NCI-H1105 (cell line): ENCODE measurements around the gene DQX1.
A peak's percentile ranks its signal among the peaks of the same experiment; 100 is the strongest.

Experiments used
- DNase-seq: peaks from one replicate; lab custom pipeline; 2025; lab: John Stamatoyannopoulos, UW

Gene DQX1

DNA sequence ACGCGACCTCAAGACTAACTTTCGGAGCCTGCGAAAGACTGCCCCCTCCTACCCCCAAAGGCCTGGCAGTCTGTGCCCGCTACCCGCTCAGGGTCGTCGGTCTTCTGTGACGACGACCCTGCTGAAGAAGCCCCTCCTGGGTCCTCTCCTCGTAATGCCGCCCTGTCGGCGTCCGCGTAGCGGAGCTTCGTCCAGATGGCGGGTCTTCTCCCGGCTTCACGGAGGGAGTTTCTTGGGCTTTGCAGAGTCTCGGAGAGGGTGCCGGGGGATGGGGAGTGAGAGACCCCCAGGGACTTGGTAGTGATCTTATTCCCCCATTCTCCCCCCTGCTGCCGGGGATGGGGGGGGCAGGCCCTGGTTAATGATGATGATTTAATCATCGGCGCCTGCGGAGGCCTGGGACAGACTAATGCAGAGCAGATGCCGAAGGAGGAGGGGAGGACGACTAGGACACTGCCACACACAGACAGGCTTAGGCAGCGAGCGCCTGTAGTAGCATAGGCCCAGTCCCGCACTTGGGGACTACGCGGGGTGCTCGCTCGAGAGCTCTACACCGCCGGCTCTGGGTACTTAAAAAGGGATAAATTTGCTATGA, 18.0 kb downstream of the DQX1 start:
- no peak for DNase-seq

DNA sequence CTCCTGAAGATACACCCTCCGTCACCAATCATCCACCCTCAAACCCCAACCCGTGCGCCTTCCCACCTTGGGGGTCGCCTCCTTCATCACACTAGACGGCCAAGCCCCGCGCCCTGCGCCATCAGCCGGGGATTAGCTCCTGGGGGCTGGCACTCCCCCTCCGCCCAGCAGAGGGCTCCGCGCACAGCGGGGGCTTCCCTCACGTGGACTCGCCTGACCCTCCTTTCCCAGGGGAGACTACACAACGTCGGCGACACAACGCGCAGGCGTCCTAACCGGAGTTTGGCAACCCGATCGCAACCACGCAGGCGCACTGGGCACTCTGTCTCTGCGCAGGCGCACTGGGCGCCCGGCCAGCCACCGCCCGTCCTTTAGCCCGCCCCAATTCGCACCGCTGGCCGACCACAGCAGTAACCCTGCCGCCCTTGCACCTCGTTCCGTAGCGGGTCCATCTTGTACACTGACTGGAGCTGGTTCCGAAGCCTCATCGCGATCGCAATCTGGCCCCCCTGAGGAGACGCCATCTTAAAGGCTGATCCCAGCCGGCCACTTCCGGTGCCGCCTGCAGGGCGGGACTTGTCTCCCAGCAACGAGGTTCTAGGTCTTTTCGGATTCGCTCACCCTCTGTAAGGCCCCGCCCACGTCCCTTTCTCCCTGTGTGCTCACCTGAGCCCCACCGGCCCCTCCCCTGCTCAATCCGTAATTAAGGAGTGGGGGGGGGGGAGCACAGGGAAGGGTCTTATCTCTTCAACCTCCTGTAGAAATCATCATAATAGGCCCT, 18.7 kb downstream of the DQX1 start, which contains the start of gene PCGF1:
Gene PCGF1, minus strand, starts transcription at position 551 of the 781 bp plus-strand sequence. Its CDS starts 27 bp downstream, at position 524.
- peak; percentile 98 for DNase-seq

- DNase-seq, result no peak
Observed at GRCh38 chr2:74505448-74506246, 20.4 kb downstream of the DQX1 start.

GRCh38 chr2:74504591-74504990, 21.4 kb downstream of the DQX1 start:
- no peak for DNase-seq

- DNase-seq, result no peak
Observed at GRCh38 chr2:74503506-74504475, 22.2 kb downstream of the DQX1 start.

GRCh38 chr2:74502720-74503505, 23.1 kb downstream of the DQX1 start:
- no peak for DNase-seq

DNA sequence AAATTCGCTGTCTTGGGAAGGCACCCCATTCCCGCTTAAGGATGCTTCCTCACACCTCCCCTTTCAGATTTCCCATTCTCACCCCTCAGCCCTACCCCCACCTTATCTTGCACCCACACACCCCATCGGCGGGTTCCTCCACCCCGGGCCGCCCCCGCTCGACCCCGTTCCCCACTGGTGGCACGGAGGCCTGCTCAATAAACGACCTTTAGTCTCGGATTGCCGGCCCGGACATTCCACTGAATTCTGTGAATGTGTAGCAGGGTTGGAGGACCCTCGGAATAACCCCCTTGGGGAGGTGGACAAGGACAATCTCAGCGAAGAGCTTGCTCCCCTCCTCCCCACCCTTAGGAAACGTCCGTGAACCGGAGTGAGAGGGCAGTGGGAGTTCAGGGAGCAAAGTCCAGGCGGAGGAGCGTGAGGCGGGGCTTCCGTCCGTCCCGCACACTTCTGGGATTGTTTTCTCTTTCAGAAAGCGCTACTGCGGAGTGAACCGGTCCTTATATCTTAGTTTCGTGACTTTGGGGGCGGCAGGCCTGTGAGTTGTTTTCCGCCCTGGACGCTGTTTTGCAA, 23.8 kb downstream of the DQX1 start:
- no peak for DNase-seq

- DNase-seq, result no peak
Observed at GRCh38 chr2:74501335-74502071, 24.5 kb downstream of the DQX1 start.

GRCh38 chr2:74500578-74500946, 25.5 kb downstream of the DQX1 start:
- DNase-seq, result no peak

DNA sequence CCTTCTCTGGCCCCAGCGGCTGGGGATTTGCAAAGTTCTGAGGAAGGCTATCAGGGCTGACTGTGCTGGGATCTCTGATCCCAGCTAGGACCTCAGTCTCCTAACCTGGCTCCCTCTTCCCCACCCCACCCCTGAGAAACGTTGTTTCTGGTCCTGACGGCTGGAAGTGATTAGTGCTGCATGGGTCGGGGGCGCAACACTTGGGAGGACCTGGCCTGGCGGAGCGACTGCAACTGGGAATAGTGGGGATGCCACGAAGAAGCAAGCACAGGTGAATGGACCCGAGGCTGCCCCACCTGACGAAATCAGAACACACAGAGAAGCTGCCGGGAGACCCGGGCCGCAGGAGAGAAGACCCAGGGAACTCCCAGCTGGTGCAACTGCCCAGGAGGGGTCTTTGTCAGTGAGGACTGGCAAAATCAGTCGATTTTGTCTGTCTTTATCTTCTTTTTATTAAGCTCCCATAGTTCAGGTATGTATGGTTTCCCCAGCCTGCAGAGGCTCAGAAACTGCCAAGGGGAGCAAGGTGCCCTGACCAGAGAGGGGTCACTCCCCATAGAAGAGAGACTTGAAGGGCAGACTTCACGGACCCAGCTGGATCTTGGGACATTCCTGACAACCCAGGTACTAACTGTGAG, 26.0 kb downstream of the DQX1 start:
- DNase-seq, result no peak

- no peak for DNase-seq
Observed at GRCh38 chr2:74499267-74499939, 26.6 kb downstream of the DQX1 start, which contains the start of gene LBX2. TSS of gene LBX2 (minus strand) at chr2:74499603. CDS start at chr2:74499537, 66 bp downstream.

DNA sequence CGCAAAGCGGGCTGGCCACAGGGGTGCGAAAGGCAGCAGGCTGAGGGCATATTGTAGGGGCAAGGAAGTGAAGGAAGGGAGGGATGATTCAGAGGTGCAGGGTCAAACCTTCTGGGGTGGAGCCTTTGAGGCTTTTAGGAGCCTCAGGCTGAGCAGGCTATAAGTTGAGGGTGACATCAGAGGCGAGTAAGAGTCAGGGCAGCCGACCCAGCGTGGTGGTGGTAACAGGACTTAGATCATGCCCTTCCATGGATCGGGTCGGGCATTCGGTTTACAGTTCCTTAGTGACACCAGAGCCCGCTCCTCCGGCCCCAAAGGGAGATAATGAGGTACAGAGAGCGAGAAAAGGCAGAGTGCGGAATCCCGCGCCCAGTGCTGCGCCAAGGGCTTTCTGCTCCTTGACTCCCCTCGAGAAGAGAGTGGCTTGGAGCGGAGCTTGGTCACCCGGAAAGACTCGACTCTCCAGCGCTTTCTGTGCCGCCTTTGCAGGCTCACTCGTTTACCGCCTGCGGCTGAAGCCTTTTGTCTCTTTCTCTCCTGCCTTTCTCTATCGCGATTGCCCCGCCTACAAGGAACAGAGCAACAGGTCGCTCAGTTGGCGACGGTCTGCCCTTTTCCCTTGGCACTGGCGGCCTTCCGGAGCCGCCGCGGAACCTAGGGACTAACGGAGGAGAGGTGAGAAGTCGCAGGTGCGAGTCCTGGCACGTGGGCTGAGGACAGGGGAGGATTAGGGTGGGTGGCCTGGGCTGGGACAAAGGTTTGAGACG, 27.3 kb downstream of the DQX1 start:
- DNase-seq, result no peak

DNA sequence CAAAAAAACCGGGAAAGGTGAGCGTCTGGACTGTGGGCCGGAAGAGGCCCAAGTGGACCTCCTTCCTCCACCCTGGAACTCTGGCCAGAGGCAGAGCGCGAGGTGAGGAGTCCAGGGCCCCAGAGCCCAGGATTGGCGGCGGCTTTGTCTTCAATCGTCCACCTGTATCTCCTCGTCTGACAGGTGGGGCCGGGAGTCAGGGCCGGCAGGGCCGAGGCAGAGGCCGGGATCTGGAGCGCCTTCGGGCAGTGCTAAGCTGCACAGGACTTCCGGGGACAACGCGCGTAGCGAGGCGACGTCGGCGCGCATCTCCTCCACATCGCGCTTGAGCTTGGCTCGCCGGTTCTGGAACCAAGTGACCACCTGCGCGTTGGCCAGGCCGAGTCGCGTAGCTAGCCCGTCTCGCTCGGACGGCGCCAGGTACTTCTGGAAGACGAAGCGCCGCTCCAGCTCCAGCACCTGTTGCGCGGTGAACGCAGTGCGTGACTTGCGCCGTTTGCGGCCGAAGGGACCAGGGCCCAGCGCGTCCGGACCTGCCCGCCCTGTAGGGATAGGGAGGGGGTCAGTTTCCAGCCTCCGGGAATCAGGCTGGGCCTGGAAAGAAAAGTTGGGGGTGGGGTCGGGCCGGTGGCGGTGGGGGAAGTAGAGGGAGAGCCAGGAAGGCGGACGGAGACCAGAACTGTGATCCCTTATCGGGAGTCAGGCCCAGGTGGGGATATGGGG, 28.1 kb downstream of the DQX1 start:
- DNase-seq, result no peak

GRCh38 chr2:74496997-74497776, 28.8 kb downstream of the DQX1 start:
- no peak for DNase-seq

GRCh38 chr2:74495440-74495839, 30.6 kb downstream of the DQX1 start:
- DNase-seq, result no peak

GRCh38 chr2:74493546-74493945, 32.5 kb downstream of the DQX1 start:
- no peak for DNase-seq
